Osteocyte (in vitro differentiated cells): ENCODE data around the gene RASAL2. TPM values are rescaled to one million over a fixed set of nuclear protein-coding genes. Genes with fewer than 3 reads are reported as not detected.

Source experiments
- DNase-seq: peaks from one replicate; pipeline ENCODE4 v3.0.0; 2021; ENCODE audit warnings: mixed read lengths; ENCODE audit not compliant: unreplicated experiment; ENCODE audit errors: extremely low spot score
- H3K27ac Mint-ChIP-seq: one replicate; pipeline ENCODE4 v1.8.0; 2021; ENCODE audit warnings: mild to moderate bottlenecking, mixed read lengths; ENCODE audit not compliant: unreplicated experiment
- H3K27me3 Mint-ChIP-seq: one replicate; pipeline ENCODE4 v1.8.0; 2021; ENCODE audit warnings: mixed read lengths; ENCODE audit not compliant: unreplicated experiment
- H3K36me3 Mint-ChIP-seq: one replicate; pipeline ENCODE4 v1.8.0; 2021; ENCODE audit warnings: mixed read lengths; ENCODE audit not compliant: unreplicated experiment
- H3K4me1 Mint-ChIP-seq: one replicate; pipeline ENCODE4 v1.8.0; 2021; ENCODE audit warnings: mixed read lengths; ENCODE audit not compliant: unreplicated experiment
- H3K4me3 Mint-ChIP-seq: one replicate; pipeline ENCODE4 v1.8.0; 2021; ENCODE audit warnings: mild to moderate bottlenecking, moderate library complexity, mixed read lengths; ENCODE audit not compliant: unreplicated experiment
- H3K9me3 Mint-ChIP-seq: one replicate; pipeline ENCODE4 v1.8.0; 2021; ENCODE audit warnings: mixed read lengths; ENCODE audit not compliant: unreplicated experiment
- CTCF ChIP-seq: fragments of 200-600 bp; sonication (generic); IDR thresholded peaks from 2 replicates; pipeline ENCODE4 v1.5.0; 2021; ENCODE audit warnings: antibody characterized with exemption, mild to moderate bottlenecking, moderate library complexity
- total RNA-seq: library from RNA; stranded (reverse); gene quantifications from 2 replicates; pipeline ENCODE4 v1.2.1, GENCODE V29; 2021

The RASAL2 gene
- total RNA-seq, 1 donor from 2014 or later: 34.2 TPM

- Mint-ChIP-seq H3K9me3 (peaks cover 5% of the 10 kb centered on the region), H3K27ac (no peak overlapping the region), H3K4me1 (peaks cover 46% of the 10 kb centered on the region), H3K4me3 (no peak overlapping the region), H3K27me3 (no peaks in the 10 kb centered on the region), H3K36me3 (no peaks in the 10 kb centered on the region)
- no peak for TF ChIP-seq CTCF
- DNase-seq: no peak
Observed at GRCh38 chr1:178266619-178267066, 172.7 kb downstream of the RASAL2 start.

GRCh38 chr1:178267646-178268094 is 173.8 kb downstream of the RASAL2 start:
- Mint-ChIP-seq H3K27ac (peak overlapping the region; percentile 38), H3K4me3 (no peak overlapping the region)
- DNase-seq: no peak

GRCh38 chr1:178271471-178271870 is 177.6 kb downstream of the RASAL2 start:
- H3K36me3 Mint-ChIP-seq: no peaks in the 10 kb centered on the region
- H3K27ac Mint-ChIP-seq: no peak overlapping the region
- peaks cover 39% of the 10 kb centered on the region for H3K4me1 Mint-ChIP-seq
- DNase-seq: no peak
- no peak overlapping the region for H3K4me3 Mint-ChIP-seq
- peaks cover 5% of the 10 kb centered on the region for H3K9me3 Mint-ChIP-seq
- no peak for TF ChIP-seq CTCF
- H3K27me3 Mint-ChIP-seq: no peaks in the 10 kb centered on the region

More at GRCh38 chr1:178267646-178268094, 173.8 kb downstream of the RASAL2 start:
- Mint-ChIP-seq H3K4me1 (peaks cover 41% of the 10 kb centered on the region), H3K9me3 (peaks cover 5% of the 10 kb centered on the region), H3K36me3 (no peaks in the 10 kb centered on the region), H3K27me3 (no peaks in the 10 kb centered on the region)
- no peak for TF ChIP-seq CTCF

- no peak for TF ChIP-seq CTCF
- Mint-ChIP-seq H3K27ac (no peak overlapping the region), H3K4me1 (peaks cover 35% of the 10 kb centered on the region), H3K9me3 (peaks cover 5% of the 10 kb centered on the region), H3K4me3 (no peak overlapping the region), H3K27me3 (no peaks in the 10 kb centered on the region), H3K36me3 (peaks cover 2% of the 10 kb centered on the region)
- DNase-seq: no peak
Observed at GRCh38 chr1:178273707-178274410, 180.0 kb downstream of the RASAL2 start.

GRCh38 chr1:178275049-178275448 is 181.1 kb downstream of the RASAL2 start:
- H3K4me1 Mint-ChIP-seq: peaks cover 41% of the 10 kb centered on the region
- peaks cover 5% of the 10 kb centered on the region for H3K9me3 Mint-ChIP-seq
- H3K27me3 Mint-ChIP-seq: no peaks in the 10 kb centered on the region
- H3K4me3 Mint-ChIP-seq: no peak overlapping the region
- H3K36me3 Mint-ChIP-seq: peaks cover 2% of the 10 kb centered on the region
- TF ChIP-seq CTCF: no peak
- no peak for DNase-seq
- H3K27ac Mint-ChIP-seq: no peak overlapping the region
